Left ventricle myocardium superior (tissue), 1 donor: ENCODE data around the gene S100A5. TPM values are rescaled to one million over a fixed set of nuclear protein-coding genes. Genes with fewer than 3 reads are reported as not detected.

Experiments used
- ATAC-seq: fragments of 200-7000 bp; cut with Tn5 transposase; one replicate; pipeline ENCODE4 v1.9.1; 2020; ENCODE audit warnings: mild to moderate bottlenecking, moderate library complexity
- DNase-seq: peaks from one replicate; pipeline ENCODE4 v3.0.0-alpha.2; 2020
- intact Hi-C: fragments of 100-400 bp; cut with micrococcal nuclease; formaldehyde crosslinking; loops from one replicate; pipeline ENCODE4 v1.11.0; 2022
- total RNA-seq: library from RNA; stranded (reverse); fragmentation: NEBNext Ultra II Directional; extraction: Animal tissue kit (Norgen Biotek cat#: 25700); gene quantifications from one replicate; pipeline ENCODE4 v1.2.1, GENCODE V29; 2021
- donor health status: DM: no; HTN: yes; CAD: no; lungs with severe emphysema.

S100A5 gene
- total RNA-seq, 1 donor from 2014 or later, result not detected

DNA sequence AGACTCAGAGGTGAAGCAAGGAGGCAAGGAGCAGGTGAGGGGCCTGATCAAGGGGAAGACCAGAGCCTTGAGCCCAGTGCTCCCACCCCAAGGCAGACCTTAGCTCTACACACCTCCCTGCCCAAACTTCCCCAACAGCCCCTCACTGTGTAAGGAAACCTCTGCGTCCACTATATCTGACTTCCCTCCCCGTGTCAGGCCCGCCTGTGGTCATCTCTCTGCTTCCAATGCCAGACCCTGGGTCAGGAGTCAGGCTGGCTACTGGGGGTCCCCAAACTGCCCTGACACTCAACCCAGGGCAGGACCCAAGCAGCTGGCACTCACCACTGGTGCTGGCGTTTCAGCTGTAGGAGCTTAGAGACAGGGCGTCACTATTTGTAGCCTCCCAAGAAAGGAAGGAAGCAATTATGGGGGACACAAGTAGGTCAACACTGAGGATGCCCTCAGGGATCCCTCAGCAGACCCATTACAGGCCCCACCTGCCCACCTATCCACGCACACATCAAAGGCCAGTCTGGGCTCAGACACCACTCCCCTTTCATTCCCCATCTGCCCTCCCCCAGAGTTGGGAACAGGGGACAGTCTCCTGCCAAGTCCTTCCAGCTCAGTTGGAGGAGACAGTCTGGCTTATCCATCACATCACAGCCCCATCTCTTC is 9.1 kb upstream of the S100A5 start:
- intact Hi-C loops, result no loop called here
- no peak for DNase-seq
- no peak for ATAC-seq

DNA sequence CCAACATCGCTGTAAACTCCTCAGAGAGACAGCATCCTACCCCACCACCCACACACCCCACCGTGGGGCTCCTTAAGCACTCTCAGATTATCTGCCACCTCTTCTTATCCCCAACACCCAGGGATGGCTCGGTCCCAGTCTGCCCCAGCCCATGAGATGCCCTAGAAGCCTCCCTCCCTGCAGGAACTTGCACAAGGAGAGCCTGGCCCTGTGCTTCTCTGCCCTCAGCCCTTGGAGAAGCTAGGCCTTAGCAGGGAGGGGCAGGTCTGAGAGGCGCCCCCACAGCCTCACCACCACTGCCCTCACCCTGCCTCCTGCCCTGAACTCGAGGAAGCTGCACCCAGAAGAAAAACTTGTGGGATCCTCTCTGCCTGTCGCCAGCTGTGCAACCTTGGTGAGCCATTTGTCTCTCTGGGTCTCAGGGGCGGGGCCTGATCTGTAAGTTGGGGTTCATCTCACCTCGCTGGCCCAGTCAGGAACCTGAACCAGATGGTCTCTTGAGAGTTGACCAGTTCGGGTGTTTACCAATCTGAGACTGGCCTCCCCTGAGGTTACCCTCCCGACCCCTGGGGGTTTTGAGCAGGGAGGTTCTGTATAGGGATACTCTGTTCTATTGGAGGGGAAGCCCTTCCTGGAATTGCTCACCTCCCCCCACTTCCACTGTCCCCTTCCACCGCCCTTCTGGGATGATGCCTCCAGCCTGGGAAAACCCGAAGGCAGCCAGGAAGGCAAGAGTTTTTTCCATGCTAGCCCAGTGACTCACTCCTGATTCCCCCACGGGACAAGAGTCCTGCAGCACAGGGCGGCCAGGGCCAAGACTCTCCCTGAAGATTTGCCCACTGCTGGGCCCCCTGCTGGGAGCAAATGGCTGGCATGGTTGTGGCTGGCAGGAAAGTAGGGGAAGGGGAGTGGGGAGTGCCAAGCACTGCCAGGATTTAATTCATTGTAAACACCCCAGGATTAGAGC is 8.3 kb upstream of the S100A5 start, which contains the start of gene S100A3:
TSS of gene S100A3 (minus strand) at position 537 of the 967 bp plus-strand sequence. CDS start 773 bp downstream, outside the sequence.
- ATAC-seq (peak; percentile 51), DNase-seq (peak; percentile 63)
- intact Hi-C loops, result no loop called here

DNA sequence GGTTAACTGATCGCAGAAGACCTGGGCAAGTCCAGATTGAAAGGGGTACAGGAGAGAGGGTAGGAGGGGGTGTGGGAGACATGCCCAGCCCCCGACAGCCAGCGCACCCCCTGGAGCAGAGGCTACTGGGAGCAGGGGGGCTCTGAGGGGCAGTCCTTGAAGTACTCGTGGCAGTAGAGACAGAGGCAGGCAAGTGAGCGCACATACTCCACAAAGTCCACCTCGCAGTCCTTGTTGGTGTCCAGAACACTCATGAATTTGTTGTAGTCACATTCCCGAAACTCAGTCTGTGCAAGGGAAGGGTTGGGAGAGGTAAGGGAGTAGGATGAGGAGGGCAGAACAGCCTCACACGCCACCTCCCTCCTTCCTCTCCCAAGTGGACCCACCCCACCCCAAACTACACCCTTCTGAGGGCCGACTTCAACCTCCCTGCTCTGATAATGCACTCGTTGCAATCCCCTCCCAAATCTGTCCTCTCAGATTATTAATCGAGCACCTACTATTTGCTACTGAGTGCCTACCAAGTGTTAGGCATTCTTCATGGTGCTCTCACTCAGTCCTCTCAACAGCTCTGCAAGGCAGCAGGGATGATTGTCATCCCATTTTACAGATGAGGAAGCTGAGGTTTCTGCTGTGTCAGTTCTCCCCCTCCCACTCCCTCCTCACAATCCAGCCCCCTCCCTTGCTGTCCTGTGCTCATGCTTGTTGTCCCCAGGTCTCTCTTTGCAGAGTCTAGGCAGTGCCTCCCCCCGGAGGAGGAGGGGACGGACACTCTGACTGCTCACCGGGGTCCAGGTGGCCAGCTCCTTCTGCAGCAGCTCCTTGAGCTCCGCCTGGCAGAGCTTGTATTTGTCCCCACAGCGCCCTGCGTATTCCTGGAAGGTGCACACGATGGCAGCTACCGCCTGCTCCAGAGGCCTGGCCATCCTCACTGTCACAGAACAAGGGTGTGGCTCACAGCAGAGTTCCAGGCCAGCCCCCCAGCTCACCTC is 7.1 kb upstream of the S100A5 start:
- intact Hi-C loops, result no loop called here
- DNase-seq (peak; percentile 20), ATAC-seq (no peak)

DNA sequence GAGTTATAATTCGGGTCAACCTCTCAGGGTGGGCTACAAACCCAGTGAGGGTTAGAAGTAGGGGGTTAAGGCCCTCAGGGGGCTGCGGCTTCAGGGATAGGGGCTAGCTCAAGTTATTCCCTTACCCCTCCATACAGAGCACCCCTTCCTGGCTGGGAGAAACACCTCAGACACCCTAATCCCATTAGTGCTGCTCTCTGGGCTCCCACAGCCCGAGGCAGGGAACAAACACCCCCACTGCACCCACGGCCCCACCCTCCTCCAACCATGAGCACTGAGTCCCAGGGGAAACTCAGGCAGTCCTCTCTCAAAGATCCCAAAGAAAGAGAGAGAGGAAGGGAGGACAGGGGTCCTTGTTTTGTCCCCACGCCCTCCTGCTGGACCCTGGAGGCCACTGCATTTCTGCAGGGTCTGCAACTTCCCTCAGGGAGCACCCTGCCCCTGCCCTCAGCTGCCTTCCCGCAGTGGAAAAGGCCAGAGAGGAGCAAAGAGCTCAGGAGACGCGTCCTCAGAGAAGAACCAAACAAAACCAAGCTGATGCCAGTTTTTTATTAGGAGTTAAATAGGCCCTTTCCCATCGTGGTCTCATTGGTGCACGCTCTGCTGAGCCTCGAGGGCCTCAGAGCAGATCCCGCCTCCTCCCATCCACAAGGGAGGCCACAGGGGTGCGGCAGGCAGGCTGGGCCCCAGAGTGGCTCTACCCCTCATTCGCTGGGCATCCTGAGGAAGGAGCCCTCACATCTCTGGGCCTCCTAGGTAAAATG is 6.2 kb upstream of the S100A5 start:
- no peak for ATAC-seq
- no peak for DNase-seq
- intact Hi-C loops, result no loop called here

DNA sequence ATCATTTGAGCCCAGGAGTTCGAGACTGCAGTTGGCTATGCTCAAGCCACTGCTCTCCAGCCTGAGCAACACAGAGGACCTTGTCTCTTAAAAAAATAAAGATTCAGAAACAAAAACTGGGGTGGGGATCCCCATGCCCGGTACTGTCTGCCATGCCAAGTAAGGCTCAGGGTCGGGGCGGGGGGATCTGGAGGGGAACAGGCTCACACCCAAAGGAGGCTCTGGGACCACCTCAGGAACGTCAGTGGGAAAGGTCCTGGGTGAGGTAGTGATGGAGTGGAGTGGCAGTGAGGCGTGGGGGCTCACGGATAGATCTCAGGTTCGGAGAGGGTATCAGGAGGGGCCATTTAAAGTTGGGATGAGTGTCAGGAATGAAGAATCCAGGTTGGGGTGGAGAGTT is 5.6 kb upstream of the S100A5 start:
- ATAC-seq, result no peak
- no peak for DNase-seq
- intact Hi-C loops, result no loop called here

DNA sequence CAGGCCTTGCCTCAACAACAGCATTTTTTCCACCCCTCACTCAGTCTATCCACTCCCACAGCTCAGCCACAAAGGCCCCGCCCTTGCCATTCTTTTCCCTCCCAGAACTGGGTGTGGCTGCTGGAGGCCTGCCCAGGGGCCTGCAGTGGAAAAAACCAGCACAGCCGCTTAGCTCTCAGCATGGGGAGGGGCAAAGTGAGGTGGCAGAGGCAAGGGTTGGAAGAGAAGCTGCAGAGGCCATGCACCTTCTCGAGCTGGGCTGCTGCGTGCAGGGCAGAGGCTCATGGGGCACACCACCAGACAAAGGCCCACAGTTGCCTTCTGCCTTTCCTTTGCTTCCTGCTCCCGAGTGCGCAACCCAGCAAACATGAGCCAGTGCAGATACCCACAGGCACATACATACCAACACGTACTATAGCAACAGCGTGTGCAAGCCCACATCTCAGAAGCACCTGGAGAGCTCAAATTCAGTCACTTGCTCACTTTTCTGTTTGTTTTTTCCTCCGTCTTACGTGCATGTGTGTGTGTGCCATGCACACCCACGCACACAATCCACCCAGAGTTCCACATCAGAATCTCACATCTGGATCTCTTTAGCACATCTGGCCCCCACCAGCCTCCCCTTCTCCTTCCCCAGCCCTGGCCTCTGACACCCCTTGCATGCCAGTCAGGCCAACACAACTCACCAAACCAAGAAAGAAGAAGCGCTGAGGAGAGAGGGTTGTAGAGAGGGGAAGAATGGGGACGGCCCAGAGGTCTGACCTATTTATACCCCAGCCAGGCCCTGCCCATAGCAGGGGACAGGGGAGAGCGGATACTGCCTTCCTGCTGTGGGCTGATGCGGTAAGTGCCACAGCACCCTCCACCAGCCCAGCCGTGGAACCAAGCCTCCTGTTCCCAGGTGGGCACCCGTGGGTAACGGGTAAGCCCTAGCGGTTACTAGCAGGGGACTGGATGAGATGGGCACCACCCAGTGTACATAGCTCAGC is 4.6 kb upstream of the S100A5 start, which contains the start of gene S100A4:
TSS of gene S100A4 (minus strand) at position 740 of the 989 bp plus-strand sequence. CDS start 1,012 bp downstream, outside the sequence.
- intact Hi-C loops, result no loop called here
- DNase-seq (peak; percentile 95), ATAC-seq (peak; percentile 93)

DNA sequence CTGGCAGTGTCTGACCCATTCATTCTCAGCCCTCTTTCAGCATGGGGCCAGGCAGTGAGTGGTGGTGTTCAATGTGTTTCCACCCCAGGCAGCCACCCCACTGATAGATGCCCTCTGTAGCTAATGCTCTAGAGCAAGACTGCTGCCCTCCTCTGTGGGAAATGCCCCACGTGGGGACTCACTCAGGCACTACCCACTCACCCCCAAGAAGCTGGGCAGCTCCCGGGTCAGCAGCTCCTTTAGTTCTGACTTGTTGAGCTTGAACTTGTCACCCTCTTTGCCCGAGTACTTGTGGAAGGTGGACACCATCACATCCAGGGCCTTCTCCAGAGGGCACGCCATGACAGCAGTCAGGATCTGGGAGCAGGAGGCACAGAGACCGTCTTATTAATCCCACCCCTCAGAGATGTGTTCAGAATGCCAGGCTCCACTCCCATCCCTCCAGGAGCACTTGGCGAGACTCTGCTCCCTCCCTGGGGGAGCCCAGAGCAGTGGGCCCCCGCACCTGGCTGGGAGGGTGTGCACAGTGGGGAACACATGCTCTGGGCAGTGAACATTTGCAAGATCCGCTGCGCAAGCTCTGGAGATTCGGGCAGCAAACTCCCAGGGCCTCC is 3.8 kb upstream of the S100A5 start:
- ATAC-seq, result no peak
- intact Hi-C loops, result no loop called here
- no peak for DNase-seq

DNA sequence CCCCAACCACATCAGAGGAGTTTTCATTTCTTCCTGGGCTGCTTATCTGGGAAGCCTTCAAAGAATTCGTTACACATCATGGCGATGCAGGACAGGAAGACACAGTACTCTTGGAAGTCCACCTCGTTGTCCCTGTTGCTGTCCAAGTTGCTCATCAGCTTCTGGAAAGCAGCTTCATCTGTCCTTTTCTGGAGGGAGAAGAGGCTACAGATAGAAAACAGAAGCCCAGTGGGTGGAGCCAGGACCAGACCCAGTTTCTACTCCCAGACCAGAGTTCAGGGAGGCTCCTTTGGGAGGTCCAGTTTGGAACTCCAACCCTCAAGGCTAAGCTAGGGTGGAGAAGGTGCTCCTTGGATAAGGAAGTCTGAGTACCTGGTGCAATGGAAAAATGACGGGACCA is 3.0 kb upstream of the S100A5 start:
- no peak for DNase-seq
- intact Hi-C loops, result no loop called here
- ATAC-seq, result no peak

DNA sequence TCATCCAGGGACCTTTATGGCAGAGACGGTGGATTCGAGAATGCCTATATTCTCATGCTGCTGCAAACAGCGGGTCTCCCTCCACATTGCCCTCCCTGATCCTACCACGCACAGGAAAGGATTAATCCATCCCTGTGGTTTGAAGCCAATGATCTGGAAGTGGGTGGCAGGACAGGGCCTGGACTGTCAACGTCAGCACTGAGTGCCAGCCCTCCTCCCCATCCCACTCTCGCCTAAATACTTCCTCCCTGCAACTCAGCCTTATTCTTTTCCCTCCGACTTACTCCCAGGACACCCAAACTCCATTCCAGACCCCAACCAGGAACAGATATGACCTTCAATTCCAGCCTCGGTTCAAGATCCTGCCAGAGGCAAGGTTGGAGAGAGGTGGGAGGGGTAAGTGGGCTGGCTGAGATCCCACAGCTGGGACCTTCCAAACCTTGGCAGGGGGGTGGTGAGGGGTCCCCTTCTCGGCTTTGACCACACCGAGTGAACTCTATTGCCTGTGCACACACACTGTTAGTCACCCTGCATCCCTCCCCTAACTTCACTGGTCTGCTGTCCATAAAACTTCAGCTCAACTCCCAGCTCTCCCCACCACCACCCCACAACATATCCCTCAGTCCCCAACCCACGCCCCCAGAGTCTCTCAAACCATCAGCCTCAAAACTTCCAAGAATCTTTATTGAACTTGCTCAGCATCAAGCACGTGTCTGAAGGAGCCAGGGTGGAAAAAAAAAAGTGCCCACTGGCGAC is 2.4 kb upstream of the S100A5 start:
- ATAC-seq, result no peak
- no peak for DNase-seq
- intact Hi-C loops, result no loop called here

DNA sequence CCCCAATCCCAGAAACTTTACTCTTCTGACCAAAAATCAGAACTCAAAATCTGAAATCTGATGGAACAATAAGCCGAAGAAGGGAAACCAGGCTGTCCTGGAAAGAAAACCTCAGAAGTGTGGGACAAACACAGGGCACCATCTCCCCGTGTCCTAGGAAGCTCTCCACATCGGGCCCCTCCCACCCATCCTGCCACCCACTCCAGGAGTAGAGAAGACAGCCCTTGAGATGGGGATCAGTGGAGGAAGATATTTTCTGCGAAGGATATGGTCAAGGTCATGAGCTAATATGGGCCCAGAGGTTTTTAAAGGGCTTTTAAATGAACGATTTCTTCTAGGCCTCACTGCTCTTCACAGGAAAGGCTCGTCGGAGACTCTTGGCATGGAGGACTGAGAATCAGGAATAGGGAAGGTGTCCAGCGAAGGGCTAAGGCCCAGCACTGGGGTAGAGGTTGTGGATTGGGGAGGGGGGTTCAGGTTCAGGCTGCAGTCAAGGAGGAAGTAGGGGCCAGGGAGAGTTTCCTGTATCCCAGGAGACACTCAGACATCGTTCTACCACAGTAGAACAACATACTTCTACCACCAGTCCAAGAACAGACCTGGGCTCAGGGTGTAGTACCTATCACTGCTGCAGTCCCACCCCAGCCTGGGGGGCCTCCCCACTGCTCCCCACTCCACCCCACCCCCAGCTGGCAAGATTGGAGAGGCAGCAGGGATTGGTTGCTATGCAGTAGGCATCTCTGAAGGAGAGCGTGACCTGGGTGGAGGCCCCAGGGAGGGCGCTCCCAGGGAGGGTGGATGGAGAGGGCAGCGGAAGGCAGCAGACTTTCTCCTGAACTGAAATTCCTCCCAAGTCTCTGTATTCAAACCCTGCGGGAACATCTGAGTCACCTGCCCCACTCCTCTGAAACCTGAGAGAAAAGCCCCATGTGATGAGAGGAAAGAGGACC is 1.2 kb upstream of the S100A5 start:
- no peak for DNase-seq
- intact Hi-C loops, result no loop called here
- ATAC-seq, result no peak

DNA sequence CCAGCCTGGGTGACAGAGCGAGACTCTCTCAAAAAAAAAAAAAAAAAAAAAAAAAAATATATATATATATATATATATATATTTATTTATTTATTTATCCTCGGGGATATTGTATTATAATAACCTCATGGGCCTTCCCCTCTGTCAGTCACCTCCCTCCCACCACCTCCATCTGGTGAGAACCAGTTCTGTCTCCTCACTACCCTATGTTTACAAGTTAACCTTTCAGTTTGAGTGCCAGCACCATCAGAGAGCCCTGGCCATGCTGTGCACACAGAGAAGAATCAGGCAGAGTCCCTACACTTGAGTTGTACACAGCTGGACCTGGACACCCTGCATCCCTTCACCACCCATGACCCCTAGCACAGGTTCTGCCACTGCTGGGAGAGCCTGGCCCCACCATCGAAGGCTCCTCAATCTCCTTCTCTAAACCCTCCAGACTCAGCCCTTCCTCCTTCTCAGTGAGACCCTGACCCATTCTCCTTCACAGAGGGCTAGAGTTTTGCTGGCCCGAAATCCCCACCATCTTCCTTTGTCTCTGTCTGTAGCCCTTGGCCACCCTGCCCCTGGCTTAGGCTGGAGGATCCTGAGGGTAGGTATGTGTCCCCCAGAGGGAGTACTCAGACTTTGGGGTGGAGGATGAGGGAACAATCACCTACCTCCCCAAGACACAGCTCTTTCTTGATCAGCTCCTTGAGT is 1.2 kb downstream of the S100A5 start:
- ATAC-seq (no peak), DNase-seq (no peak)
- intact Hi-C loops, result no loop called here

DNA sequence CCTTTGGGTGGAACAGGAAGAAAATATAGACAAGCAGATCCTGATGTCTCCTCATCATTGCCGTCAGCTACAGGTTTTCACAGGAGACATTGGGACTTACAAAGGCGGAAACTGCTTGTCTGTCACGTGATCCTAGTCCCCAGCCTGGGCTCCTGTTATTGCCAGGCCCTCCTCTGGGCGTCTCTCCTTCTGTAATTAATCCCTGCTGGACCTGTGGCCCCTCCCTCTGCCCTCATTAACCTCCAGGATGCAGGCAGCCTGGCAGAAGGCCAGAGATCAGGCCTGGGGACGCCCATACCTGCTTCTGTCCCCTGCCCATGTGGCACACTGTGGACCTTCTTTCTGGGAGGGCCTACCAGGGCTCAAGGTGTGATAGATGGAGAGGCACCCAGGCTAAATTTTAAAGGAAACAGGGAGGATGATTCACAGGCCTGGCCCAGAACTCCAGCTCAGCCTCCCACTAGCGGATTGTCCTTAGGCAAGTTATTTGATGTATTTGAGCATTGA is 2.4 kb downstream of the S100A5 start:
- DNase-seq, result no peak
- intact Hi-C loops, result no loop called here

DNA sequence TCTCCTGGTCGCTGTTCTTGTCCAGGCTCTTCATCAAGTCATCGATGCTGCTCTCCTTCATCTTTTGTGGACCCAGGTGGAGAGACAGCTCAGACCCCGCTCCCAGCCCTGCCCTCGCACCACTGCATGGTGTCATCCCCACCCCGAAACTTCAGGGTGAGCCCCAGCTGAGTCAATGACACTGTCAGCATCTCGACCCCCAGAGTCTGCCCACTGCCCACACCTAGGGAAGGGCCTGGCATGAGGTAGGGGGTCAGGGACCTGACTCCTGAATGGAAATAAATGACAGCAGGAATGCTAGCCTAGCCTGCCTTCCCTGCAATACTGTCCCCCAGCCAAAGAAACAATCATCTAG is 3.4 kb downstream of the S100A5 start:
- intact Hi-C loops, result no loop called here
- DNase-seq (no peak), ATAC-seq (no peak)

More for the DNA sequence above, 2.4 kb downstream of the S100A5 start:
- ATAC-seq, result no peak

DNA sequence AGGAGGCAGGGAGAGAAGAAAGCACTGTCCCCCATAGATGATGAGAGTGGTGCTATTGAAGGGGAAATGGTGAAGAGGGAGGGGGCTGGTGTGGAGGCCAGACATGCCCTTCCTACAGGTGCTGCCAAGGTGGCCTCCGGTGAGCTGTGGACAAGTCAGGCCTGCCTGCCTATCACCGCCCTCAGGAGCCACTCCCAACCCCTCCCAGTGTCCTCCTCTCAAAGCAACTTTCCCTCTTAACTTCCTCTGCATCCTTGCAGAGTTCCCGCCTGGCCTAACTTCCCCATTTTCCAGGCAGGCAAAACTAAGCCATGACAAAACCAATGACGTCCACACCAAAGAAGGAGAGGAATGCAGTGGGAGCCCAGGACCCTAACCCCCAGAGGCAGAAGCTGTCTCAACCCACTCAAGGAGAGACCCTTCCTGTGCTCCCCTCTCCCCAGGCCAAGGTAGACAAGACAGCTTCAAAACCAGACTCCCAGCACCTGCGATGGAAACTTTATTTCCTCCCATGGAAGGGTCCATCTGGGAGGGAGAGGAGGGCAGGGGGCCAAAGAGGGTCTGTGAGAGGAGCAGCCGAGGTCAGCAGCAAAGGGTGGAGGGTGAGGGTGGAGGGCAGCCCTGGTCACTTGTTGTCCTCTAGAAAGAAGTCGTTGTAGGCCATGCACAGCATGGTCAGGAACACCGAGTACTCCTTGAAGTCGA is 3.9 kb downstream of the S100A5 start:
- DNase-seq (no peak), ATAC-seq (peak; percentile 4)
- intact Hi-C loops, result no loop called here
